Activated T-cell treated with anti-CD3 and anti-CD28 coated beads for 4 hours (primary cell): Measurements from ENCODE around the gene FNDC11.

ENCODE experiments used
- DNase-seq: peaks from one replicate; pipeline ENCODE4 v3.0.0-alpha.2; 2020

FNDC11 gene

GRCh38 chr20:63582382-63583063 lies 28.6 kb downstream of the FNDC11 start:
- DNase-seq = no peak

- no peak for DNase-seq
Observed at GRCh38 chr20:63585616-63586565, 31.9 kb downstream of the FNDC11 start.

DNA sequence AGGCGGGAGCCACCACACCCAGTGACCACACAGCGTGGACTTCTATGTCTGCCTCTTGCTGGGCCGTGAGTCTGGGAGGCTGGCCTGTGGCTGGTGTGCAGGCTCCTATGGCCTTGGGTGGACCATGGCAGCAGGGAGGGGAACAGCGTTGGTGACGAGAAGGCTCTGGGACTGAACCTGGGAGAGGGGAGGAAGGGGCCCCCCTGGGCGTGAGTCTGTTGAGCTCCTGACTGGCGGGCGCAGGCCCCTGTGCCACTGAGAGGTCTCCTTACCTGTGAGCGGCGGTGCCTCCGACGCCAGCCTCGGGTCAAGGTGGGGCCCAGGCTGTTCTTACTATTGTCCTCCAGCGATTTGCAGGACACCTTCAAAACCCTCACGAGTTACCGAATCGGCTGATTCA lies 32.8 kb downstream of the FNDC11 start:
- DNase-seq = no peak

GRCh38 chr20:63587256-63587655 lies 33.3 kb downstream of the FNDC11 start:
- no peak for DNase-seq

DNA sequence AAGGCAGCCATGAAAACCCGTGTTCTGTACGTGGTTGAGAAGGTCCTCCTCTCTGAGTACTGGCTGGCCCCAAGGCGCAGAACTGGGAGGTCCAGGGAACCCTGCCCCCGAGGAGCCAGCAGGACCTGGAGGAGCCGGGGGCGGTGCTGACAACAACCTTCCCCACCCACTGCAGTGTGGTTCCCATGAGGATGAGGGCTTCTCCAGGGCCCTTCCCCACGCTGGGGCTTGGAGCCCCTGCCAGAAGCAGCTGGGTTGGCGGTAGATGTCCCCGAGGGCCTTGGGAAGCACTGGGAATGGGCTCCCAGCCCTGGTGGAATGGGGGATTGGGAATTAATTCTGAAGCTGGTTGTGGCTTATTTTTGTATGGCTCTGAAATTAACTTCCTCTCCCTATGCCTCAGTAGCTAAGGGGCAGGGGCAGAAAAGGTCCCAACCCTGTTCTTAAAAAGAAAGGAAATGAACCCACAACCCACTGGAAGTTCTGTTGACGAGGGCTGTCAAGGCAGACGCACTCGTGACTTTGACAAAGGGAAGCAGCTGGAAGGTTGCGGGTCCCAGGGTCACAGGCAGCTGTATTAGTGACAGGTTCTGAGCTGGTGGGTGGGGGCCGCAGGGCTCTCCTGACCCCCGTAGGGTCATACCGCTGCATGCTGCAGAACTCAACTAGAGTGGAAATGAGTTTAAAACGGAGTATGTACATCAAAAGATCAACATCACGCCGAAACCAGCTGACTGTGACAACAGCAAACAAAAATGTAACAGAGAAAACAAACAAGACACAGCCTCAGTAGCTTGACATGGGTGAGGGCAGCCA lies 34.0 kb downstream of the FNDC11 start:
- DNase-seq = no peak

GRCh38 chr20:63588641-63589041 lies 34.7 kb downstream of the FNDC11 start:
- DNase-seq = no peak

DNA sequence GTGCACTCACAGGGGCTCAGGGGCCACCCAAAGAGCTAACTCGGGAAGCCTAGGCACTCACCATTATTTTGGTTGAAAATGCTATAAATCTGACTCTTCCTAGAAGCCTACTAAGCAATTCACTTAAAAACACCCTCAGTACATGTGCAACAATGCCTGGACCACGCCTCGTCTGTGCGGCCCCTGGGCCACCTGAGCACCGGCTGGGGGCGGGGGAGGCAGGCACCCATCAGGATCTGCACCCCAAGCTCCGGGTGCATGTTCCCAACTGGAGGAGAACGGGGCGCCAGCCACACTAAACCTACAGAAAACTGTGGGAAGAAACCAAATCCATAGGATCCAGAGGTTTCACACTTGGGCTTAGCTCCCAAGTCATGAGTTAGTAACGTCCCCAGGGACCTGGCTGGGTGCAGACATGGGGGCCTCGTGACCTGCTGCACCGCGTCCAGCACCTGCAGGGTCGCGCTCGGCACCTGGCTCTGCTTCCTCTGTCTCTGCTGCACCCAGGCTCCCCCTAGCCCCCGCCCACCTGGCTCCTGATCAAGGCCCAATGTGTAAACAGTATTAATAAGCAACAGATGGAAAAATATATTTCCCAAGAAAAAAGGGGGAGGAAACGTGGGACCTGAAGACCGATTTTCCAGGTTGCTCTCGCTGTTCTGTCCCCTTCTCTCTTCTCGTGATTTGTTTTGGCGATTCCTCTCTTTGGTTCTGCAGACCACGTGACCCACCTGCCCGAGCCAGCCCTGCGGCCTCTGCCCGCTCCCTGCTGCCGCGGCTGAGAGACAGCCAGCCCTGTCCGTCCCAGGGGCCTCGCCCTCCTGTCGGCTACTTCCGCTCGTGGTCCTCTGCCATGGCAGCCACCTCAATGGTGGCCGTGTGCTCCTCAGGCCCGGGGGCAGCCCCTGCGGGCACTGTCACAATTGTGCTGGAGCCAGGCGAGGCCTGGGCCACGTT lies 35.6 kb downstream of the FNDC11 start:
- no peak for DNase-seq

GRCh38 chr20:63590218-63591146 lies 36.5 kb downstream of the FNDC11 start:
- no peak for DNase-seq

- DNase-seq = no peak
Observed at GRCh38 chr20:63591147-63591533, 37.2 kb downstream of the FNDC11 start.

DNA sequence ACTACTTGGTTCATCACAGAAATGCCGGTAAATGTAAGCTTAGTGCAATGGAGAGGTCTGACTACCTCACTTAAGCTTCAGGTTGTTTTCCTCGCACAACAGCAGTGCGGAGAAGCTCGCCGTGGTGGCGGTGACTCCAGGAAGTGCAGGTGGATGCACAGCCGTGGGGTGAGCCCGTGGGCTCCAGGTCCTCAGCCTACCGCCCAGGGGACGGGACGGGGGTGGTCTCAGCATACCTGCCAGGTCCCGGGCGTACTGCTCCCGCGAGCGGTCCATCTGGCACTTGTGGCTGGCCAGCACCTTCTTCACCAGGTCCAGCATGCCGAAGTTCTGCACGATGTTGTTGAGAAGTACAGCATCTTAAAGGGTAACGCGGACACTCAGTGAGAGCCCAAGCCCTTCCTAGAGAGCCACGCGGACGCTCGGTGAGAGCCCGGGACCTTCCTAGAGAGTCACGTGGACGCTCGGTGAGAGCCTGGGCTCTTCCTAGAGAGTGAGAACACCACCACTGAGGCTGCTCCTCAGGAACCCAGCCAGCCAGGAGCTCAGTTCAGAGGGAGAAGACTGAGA lies 37.9 kb downstream of the FNDC11 start:
- DNase-seq = no peak

DNA sequence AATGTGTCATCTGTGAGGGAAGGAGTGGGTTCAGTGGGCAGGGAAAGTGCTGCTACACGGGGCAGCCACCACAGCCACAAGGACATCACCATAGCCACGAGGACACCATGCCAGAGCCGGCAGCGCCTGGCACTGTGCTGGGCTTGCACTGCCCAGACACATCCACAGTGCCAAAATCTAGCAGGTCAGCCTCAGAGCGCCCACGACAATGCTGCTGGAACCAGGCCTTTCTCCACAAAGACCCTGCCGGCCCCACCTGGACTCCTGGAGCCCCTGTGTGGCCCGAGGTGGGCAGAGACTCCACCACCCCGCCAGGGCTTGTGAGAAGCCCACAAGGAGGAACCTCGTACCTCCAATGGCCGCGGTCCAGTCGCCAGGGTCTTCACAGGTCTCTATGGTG lies 38.7 kb downstream of the FNDC11 start:
- DNase-seq = no peak

DNA sequence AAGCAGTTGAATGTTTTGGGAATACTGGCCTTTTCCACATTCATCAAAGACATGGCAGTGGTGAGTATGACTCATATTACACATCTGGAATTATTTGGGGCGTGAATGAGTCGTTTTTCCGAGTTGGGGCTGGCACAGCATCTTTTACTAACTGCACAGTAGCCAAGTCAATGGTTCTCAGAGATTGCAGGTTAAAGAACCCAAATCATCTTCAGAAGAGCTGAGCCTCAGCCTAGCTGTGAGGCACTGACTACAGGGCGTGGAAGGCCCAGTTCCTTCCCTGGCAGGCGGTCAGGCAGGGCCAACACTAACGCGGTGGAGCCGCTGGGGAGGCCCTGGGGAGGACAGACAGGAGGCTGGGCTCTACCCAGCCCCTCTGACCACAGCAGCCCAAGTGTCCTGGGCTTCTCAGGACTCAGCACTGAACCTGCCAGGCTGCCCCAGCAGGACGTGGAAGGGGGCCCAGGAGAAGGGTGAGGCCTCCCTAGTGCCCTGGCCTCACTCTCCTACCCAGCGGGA lies 40.1 kb downstream of the FNDC11 start:
- DNase-seq = no peak

DNA sequence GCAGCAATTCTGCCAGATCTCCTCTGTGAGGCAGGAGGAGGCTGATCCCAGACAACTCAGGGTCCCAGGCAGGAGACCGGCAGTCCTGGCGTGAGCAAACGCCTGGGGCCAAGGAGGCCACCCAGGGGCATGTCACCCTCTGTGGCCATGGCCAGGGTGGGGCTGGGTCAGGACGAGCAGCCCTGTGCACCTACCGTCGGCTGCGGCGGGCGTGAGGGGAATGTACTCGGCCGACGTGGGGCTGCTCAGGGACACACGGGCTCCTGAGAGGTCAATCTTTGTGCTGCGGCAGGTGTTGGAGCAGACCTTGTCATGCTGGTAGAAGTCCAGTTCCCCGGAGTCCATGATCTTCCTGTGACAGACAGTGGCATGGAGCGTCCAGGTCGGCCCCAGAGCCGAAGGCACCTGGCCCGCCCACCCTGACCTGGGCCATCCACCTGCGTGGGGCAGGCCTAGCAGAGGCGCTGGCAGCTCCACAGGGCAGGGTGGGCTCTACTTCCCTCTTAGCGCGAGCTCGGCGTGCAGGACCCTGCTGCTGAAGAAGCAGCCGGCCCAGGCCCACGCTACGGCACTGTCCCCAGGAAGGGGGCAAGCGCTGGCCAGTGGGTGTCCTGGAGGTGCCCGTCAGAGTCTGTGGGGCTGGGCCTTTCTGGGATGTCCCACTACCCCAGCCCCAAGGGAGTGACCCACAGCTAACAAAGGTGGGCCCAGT lies 41.6 kb downstream of the FNDC11 start:
- DNase-seq = no peak

- no peak for DNase-seq
Observed at GRCh38 chr20:63596423-63596822, 42.5 kb downstream of the FNDC11 start.

- DNase-seq = no peak
Observed at GRCh38 chr20:63597651-63598478, 43.9 kb downstream of the FNDC11 start.

GRCh38 chr20:63598479-63599395 lies 44.8 kb downstream of the FNDC11 start:
- DNase-seq = no peak

DNA sequence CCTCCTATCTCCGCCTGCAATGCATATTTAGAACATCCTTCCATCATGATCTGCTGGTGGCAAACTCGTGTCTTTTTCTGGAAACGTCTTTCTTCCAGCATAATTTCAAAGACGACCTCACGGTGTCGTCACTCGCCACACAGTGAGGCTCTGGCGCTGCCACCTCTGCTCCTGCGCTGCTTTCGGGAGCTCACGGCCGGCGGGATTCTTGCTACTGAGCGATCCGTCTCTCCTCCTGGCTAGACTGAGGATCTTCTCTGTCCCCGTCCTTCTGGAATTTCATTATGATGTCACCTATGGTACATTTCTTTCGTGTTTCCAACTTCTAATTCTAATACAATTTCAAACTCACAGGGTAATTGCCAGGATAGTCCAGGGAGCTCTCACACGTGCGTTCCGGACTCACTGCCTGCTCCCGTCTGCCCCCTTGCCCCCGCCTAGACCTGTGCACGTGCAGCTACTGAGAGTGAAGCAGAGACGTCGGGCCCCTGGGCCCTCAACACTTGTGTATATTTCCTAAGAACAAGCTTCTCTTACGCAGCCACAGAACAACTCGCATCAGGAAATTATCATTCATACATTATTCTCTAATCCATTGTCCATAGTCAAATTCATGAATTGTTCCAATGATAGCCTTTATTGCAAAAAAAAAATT lies 45.6 kb downstream of the FNDC11 start:
- DNase-seq = no peak
